GM12878 (cell line): ENCODE measurements around the gene PRKCB. TPM values are rescaled to one million over a fixed set of nuclear protein-coding genes. Genes with fewer than 3 reads are reported as not detected.

Source experiments
- ATAC-seq: fragments of 200-7000 bp; cut with Tn5 transposase; 3 replicates; pipeline ENCODE4 v1.9.1; 2020; ENCODE audit warnings: mild to moderate bottlenecking, moderate library complexity
- BruUV-seq: library from RNA; stranded (reverse); fragments of 400-500 nt; replicated peaks from 2 replicates; lab custom pipeline; 2021; lab: Mats Ljungman, UMichigan
- CTCF ChIA-PET: fragments of 300-600 bp; sonication (Branson Sonifier 250); formaldehyde crosslinking; extraction: SDS; loops from one replicate; lab custom pipeline; 2021; ENCODE audit warnings: inconsistent platforms; lab: Yijun Ruan, JAX
- POLR2A ChIA-PET: fragments of 350-600 bp; formaldehyde crosslinking; extraction: SDS; loops from one replicate; lab custom pipeline; 2021; ENCODE audit warnings: inconsistent platforms; lab: Charles Lee
- RAD21 ChIA-PET: fragments of 300-600 bp; sonication (Branson Sonifier 250); formaldehyde crosslinking; loops from one replicate; lab custom pipeline; 2023; ENCODE audit warnings: antibody characterized with exemption; ENCODE audit not compliant: unreplicated experiment; lab: Charles Lee
- SMC1A ChIA-PET: fragments of 300-600 bp; sonication (Branson Sonifier 250); formaldehyde crosslinking; loops from one replicate; lab custom pipeline; 2023; ENCODE audit not compliant: unreplicated experiment, uncharacterized antibody; lab: Charles Lee
- DNase-seq: peaks from one replicate; pipeline ENCODE4 v3.0.0-alpha.2; 2011; ENCODE audit warnings: low read depth, low spot score
- FAIRE-seq: peaks from 3 replicates; lab custom pipeline; 2011; peaks lifted over from hg19 to GRCh38; lab: Jason Lieb, UNC
- H2AFZ ChIP-seq: 2 replicates; pipeline ENCODE4 v1.6.0; 2011; ENCODE audit warnings: low read depth, low read length, control low read depth; ENCODE audit not compliant: control insufficient read depth
- H3K27ac ChIP-seq: 2 replicates; pipeline ENCODE4 v1.5.1; 2011; ENCODE audit warnings: control low read depth; ENCODE audit not compliant: control insufficient read depth, insufficient read depth
- H3K27me3 ChIP-seq, 2 experiments: replicated peaks in 1 of 2; 2 replicates each; pipeline versions ENCODE4 v1.6.0 to v1.6.1; 2011; ENCODE audit warnings: low read length in 1 of 2; ENCODE audit not compliant: control insufficient read depth in 2 of 2, insufficient read depth in 2 of 2
- H3K36me3 ChIP-seq, 2 experiments: 2 replicates each; pipeline ENCODE4 v1.5.1; 2011; ENCODE audit warnings: low read length in 1 of 2; ENCODE audit not compliant: control insufficient read depth in 2 of 2, insufficient read depth in 2 of 2
- H3K4me1 ChIP-seq: 2 replicates; pipeline ENCODE4 v1.6.1; 2011; ENCODE audit warnings: mild to moderate bottlenecking, low read length, moderate library complexity, mixed read lengths; ENCODE audit not compliant: control insufficient read depth, insufficient read depth
- H3K4me2 ChIP-seq: 2 replicates; pipeline ENCODE4 v1.6.0; 2011; ENCODE audit warnings: control low read depth; ENCODE audit not compliant: control insufficient read depth, insufficient read depth
- H3K4me3 ChIP-seq: fragments of 200-600 bp; sonication (generic); 2 replicates; pipeline ENCODE4 v1.5.1; 2016
- H3K79me2 ChIP-seq: 2 replicates; pipeline ENCODE4 v1.6.0; 2011; ENCODE audit warnings: low read length; ENCODE audit not compliant: control insufficient read depth, insufficient read depth
- H3K9ac ChIP-seq: 2 replicates; pipeline ENCODE4 v1.8.0; 2011; ENCODE audit warnings: low read length, control low read depth, mixed read lengths; ENCODE audit not compliant: control insufficient read depth, insufficient read depth
- H3K9me3 ChIP-seq: replicated peaks from 3 replicates; pipeline ENCODE4 v1.5.1; 2011; ENCODE audit warnings: mild to moderate bottlenecking, low read length; ENCODE audit not compliant: control insufficient read depth, insufficient read depth
- H4K20me1 ChIP-seq: 2 replicates; pipeline ENCODE4 v1.6.0; 2011; ENCODE audit not compliant: control insufficient read depth, insufficient read depth
- BACH1 ChIP-seq: fragments of 450-650 bp; IDR thresholded peaks from 2 replicates; pipeline ENCODE4 v1.6.1; 2017; ENCODE audit warnings: mild to moderate bottlenecking, borderline replicate concordance
- BHLHE40 ChIP-seq, 2 experiments: fragments of 450-650 bp in 1 of 2; IDR thresholded peaks; 2 replicates each; pipeline ENCODE4 v1.6.1; 2011 to 2017; ENCODE audit warnings: low read depth in 2 of 2, borderline replicate concordance in 1 of 2, improper control_type of control experiment in 1 of 2, low read length in 1 of 2, mild to moderate bottlenecking in 1 of 2
- EED ChIP-seq: sonication (generic); IDR thresholded peaks from 2 replicates; pipeline ENCODE4 v1.6.1; 2016; ENCODE audit warnings: antibody characterized with exemption, low read depth
- MTA2 ChIP-seq: fragments of 450-650 bp; IDR thresholded peaks from 2 replicates; pipeline ENCODE4 v1.6.1; 2016; ENCODE audit warnings: low read depth, mild to moderate bottlenecking, moderate library complexity
- SIN3A ChIP-seq: IDR thresholded peaks from 2 replicates; pipeline ENCODE4 v1.6.1; 2012; ENCODE audit warnings: low read depth, low read length, improper control_type of control experiment
- WGBS: methylation state at CpG from one replicate; pipeline ENCODE4 v1.1.6; 2016; ENCODE audit warnings: low lambda C conversion rate; ENCODE audit not compliant: insufficient replicate concordance, insufficient coverage; ENCODE audit errors: missing lambda C conversion rate; 5-methylcytosine and 5-hydroxymethylcytosine counted together
- in situ Hi-C: fragments of 300-500 bp; cut with MboI; formaldehyde crosslinking; loops from 9 replicates; pipeline ENCODE4 v1.14.3; 2018; ENCODE audit warnings: mixed read lengths
- intact Hi-C: fragments of 100-400 bp; cut with micrococcal nuclease; formaldehyde crosslinking; loops from one replicate; pipeline ENCODE4 v1.14.2; 2022; ENCODE audit not compliant: unreplicated experiment
- polyA plus RNA-seq, 11 experiments: library from polyadenylated mRNA; depleted of rRNA in 4 of 11; unstranded in 6 of 11; stranded (reverse) in 5 of 11; fragments of >200 nt; fragmentation: Nextera tagmentation in 4 of 11; fragmentation: Illumina TruSeq in 1 of 11; extraction: Ambion mirVana in 4 of 11; extraction: Trizol in 1 of 11; gene quantifications; 1 replicate in 1 of 11; 2 replicates in 10 of 11; pipeline versions ENCODE4 v1.2.1 to v1.2.3, GENCODE V29; 2011 to 2016; ENCODE audit warnings: inconsistent platforms in 2 of 11, missing spikeins in 2 of 11, low read depth in 1 of 11
- total RNA-seq, 4 experiments: library from RNA; depleted of rRNA in 3 of 4; stranded (reverse); fragments of >200 nt in 3 of 4; fragmentation: Illumina TruSeq in 1 of 4; extraction: Trizol in 1 of 4; gene quantifications; 2 replicates each; pipeline versions ENCODE4 v1.2.1 to v1.2.3, GENCODE V29; 2013 to 2021
- TF ChIP-seq, protein P1 (sequence below): fragments of 450-650 bp; IDR thresholded peaks from 2 replicates; pipeline ENCODE4 v1.6.1; 2017; ENCODE audit warnings: low read depth, mild to moderate bottlenecking, moderate library complexity
- TF ChIP-seq, protein P2 (sequence below): fragments of 150-350 bp; IDR thresholded peaks from 2 replicates; pipeline ENCODE4 v1.6.1; 2016; ENCODE audit warnings: low read depth, low read length

Gene PRKCB
- total and polyA plus RNA-seq, 10 of the 15 experiments (the other 5 are each of a cell fraction or from before 2014, with no cell fraction given): 21.4 to 158 (median 97.3) TPM

DNA sequence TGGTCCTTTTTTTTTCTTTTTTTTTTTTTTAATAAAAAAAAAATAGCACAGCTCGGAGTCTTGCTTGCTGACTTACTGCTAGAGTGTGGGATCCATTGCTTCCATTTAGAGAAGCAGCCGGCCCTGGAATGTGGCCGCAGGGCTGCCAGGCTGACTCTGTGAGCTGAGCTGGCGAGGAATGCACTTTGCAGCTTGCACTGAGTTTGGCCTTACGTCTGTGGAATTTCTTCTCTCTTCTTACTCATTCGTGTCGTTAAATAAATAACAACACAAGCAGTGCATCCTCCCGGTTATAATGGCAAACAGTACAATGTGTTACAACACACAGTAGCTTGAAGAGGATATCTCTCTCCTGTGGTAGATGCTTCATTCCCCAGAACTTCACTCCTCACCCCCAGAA lies 69.2 kb downstream of the PRKCB start:
- DNase-seq: no peak
- no peak for ATAC-seq
- Histone ChIP-seq H3K4me3 (no peak overlapping the region), H3K36me3 (peaks cover 0 to 8% of the 10 kb centered on the region in 2 experiments; a peak in 1 of 4 replicates), H3K9me3 (no peaks in the 10 kb centered on the region), H3K4me1 (no peaks in the 10 kb centered on the region), H2AFZ (no peak overlapping the region), H3K27ac (no peak overlapping the region), H3K9ac (no peak overlapping the region), H3K4me2 (no peak overlapping the region), H3K79me2 (peaks cover 39% of the 10 kb centered on the region), H4K20me1 (peaks cover 3% of the 10 kb centered on the region; the same call in 1 of the 2 replicates), H3K27me3 (no peaks in the 10 kb centered on the region)
- intact Hi-C loops: no loop called here
- ChIA-PET SMC1A (interaction anchor here (0.7 to 2.1 kb wide), 6 partner anchors 8 to 101 kb away, joined by 3 to 7 read pairs (median 4); no protein-coding TSS in a partner anchor), POLR2A (interaction anchor here (0.7 kb wide), 1 partner anchor 10 kb away, joined by 5 read pairs; no protein-coding TSS in a partner anchor), CTCF (interaction anchor here (1.0 to 1.5 kb wide), 3 partner anchors 9 to 137 kb away, joined by 3 to 4 read pairs (median 3); no protein-coding TSS in a partner anchor), RAD21 (interaction anchor here (0.9 to 1.5 kb wide), 3 partner anchors 13 to 101 kb away, joined by 3 to 4 read pairs (median 3); no protein-coding TSS in a partner anchor)
- no TSS peak for BruUV-seq
- 93% methylated on average over 7 of the region's 8 CpGs for WGBS
- in situ Hi-C loops: no loop called here
- TF ChIP-seq EED (no peak), BACH1 (no peak), BHLHE40 (IDR thresholded peaks at IDR 0.05; ENCODE audit: borderline replicate concordance in 1 of 2, low read depth in 2 of 2, low read length in 1 of 2) (no peak), SIN3A (no peak), MTA2 (no peak)
- TF ChIP-seq, protein P1, sequence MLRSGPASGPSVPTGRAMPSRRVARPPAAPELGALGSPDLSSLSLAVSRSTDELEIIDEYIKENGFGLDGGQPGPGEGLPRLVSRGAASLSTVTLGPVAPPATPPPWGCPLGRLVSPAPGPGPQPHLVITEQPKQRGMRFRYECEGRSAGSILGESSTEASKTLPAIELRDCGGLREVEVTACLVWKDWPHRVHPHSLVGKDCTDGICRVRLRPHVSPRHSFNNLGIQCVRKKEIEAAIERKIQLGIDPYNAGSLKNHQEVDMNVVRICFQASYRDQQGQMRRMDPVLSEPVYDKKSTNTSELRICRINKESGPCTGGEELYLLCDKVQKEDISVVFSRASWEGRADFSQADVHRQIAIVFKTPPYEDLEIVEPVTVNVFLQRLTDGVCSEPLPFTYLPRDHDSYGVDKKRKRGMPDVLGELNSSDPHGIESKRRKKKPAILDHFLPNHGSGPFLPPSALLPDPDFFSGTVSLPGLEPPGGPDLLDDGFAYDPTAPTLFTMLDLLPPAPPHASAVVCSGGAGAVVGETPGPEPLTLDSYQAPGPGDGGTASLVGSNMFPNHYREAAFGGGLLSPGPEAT: no peak
- TF ChIP-seq, protein P2, sequence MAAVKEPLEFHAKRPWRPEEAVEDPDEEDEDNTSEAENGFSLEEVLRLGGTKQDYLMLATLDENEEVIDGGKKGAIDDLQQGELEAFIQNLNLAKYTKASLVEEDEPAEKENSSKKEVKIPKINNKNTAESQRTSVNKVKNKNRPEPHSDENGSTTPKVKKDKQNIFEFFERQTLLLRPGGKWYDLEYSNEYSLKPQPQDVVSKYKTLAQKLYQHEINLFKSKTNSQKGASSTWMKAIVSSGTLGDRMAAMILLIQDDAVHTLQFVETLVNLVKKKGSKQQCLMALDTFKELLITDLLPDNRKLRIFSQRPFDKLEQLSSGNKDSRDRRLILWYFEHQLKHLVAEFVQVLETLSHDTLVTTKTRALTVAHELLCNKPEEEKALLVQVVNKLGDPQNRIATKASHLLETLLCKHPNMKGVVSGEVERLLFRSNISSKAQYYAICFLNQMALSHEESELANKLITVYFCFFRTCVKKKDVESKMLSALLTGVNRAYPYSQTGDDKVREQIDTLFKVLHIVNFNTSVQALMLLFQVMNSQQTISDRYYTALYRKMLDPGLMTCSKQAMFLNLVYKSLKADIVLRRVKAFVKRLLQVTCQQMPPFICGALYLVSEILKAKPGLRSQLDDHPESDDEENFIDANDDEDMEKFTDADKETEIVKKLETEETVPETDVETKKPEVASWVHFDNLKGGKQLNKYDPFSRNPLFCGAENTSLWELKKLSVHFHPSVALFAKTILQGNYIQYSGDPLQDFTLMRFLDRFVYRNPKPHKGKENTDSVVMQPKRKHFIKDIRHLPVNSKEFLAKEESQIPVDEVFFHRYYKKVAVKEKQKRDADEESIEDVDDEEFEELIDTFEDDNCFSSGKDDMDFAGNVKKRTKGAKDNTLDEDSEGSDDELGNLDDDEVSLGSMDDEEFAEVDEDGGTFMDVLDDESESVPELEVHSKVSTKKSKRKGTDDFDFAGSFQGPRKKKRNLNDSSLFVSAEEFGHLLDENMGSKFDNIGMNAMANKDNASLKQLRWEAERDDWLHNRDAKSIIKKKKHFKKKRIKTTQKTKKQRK: no peak
- no peak for FAIRE-seq
